Measurements from ENCODE around the gene ZBTB16. TPM values are rescaled to one million over a fixed set of nuclear protein-coding genes. Genes with fewer than 3 reads are reported as not detected.

Gene ZBTB16
- polyA plus RNA-seq, 1 donor from 2014 or later: 0.45 TPM

GRCh38 chr11:114106047-114106446 is 46.5 kb downstream of the ZBTB16 start:
- peaks cover 53% of the 10 kb centered on the region for H3K79me2 ChIP-seq (replicated peaks; ENCODE audit: insufficient read depth, low read length)
- H3F3A ChIP-seq (ENCODE audit: insufficient read depth, low read length, poor library complexity, severe bottlenecking): no peaks in the 10 kb centered on the region
- H3K4me2 ChIP-seq (ENCODE audit: low read length): no peak overlapping the region
- no peaks in the 10 kb centered on the region for H3K9me2 ChIP-seq (ENCODE audit: insufficient read depth, low read length)
- no peaks in the 10 kb centered on the region for H4K20me1 ChIP-seq (ENCODE audit: insufficient read depth)
- H3K27me3 ChIP-seq (ENCODE audit: insufficient read depth, low read depth, low read length): no peaks in the 10 kb centered on the region
- TF ChIP-seq SMC3 (conservative IDR thresholded peaks at IDR 0.05; ENCODE audit: poor library complexity) (no peak), RAD21 (conservative IDR thresholded peaks at IDR 0.05) (no peak), EP300 (conservative IDR thresholded peaks at IDR 0.05; ENCODE audit: poor library complexity, severe bottlenecking) (no peak), MXI1 (conservative IDR thresholded peaks at IDR 0.05; ENCODE audit: poor library complexity, severe bottlenecking) (no peak)
- TF ChIP-seq, protein P1, sequence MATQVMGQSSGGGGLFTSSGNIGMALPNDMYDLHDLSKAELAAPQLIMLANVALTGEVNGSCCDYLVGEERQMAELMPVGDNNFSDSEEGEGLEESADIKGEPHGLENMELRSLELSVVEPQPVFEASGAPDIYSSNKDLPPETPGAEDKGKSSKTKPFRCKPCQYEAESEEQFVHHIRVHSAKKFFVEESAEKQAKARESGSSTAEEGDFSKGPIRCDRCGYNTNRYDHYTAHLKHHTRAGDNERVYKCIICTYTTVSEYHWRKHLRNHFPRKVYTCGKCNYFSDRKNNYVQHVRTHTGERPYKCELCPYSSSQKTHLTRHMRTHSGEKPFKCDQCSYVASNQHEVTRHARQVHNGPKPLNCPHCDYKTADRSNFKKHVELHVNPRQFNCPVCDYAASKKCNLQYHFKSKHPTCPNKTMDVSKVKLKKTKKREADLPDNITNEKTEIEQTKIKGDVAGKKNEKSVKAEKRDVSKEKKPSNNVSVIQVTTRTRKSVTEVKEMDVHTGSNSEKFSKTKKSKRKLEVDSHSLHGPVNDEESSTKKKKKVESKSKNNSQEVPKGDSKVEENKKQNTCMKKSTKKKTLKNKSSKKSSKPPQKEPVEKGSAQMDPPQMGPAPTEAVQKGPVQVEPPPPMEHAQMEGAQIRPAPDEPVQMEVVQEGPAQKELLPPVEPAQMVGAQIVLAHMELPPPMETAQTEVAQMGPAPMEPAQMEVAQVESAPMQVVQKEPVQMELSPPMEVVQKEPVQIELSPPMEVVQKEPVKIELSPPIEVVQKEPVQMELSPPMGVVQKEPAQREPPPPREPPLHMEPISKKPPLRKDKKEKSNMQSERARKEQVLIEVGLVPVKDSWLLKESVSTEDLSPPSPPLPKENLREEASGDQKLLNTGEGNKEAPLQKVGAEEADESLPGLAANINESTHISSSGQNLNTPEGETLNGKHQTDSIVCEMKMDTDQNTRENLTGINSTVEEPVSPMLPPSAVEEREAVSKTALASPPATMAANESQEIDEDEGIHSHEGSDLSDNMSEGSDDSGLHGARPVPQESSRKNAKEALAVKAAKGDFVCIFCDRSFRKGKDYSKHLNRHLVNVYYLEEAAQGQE (IDR thresholded peaks at IDR 0.05; ENCODE audit: borderline replicate concordance): no peak
- TF ChIP-seq, protein P2, sequence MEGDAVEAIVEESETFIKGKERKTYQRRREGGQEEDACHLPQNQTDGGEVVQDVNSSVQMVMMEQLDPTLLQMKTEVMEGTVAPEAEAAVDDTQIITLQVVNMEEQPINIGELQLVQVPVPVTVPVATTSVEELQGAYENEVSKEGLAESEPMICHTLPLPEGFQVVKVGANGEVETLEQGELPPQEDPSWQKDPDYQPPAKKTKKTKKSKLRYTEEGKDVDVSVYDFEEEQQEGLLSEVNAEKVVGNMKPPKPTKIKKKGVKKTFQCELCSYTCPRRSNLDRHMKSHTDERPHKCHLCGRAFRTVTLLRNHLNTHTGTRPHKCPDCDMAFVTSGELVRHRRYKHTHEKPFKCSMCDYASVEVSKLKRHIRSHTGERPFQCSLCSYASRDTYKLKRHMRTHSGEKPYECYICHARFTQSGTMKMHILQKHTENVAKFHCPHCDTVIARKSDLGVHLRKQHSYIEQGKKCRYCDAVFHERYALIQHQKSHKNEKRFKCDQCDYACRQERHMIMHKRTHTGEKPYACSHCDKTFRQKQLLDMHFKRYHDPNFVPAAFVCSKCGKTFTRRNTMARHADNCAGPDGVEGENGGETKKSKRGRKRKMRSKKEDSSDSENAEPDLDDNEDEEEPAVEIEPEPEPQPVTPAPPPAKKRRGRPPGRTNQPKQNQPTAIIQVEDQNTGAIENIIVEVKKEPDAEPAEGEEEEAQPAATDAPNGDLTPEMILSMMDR (IDR thresholded peaks at IDR 0.05; ENCODE audit: poor library complexity, severe bottlenecking): no peak
- H3K36me3 ChIP-seq (ENCODE audit: insufficient read depth, low read length): no peaks in the 10 kb centered on the region
- H3K27ac ChIP-seq (ENCODE audit: low read length): no peak overlapping the region
- H3K9me3 ChIP-seq (ENCODE audit: low read length): no peaks in the 10 kb centered on the region
- no peak overlapping the region for H3K9ac ChIP-seq (ENCODE audit: low read length)
- no peak overlapping the region for H3K4me3 ChIP-seq (ENCODE audit: low read length)
- no peak overlapping the region for H2AFZ ChIP-seq (ENCODE audit: low read depth, low read length)

DNA sequence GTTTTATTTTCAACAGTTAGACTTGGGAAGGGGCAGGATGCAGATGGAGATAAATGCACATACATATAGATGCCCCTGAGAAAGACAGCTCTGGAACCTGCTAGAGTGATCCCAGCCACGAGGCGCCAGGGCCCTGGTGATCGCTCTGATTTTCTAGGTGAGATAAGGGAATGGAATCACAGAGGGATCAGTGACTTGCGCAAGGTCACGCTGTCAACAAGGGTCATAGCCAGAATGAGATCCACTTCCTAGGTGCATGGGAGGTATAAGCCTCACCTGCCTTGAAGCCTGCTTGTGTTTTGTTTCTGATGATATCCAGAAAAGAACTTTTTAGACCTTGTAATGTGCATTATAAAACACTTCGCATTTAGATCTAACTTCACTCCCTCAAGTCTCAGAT is 47.5 kb downstream of the ZBTB16 start:
- Histone ChIP-seq H3K4me3 (ENCODE audit: low read length) (no peak overlapping the region), H4K20me1 (ENCODE audit: insufficient read depth) (no peaks in the 10 kb centered on the region)
- TF ChIP-seq, protein P2 (IDR thresholded peaks at IDR 0.05; ENCODE audit: poor library complexity, severe bottlenecking): no peak
- no peak for TF ChIP-seq MXI1 (conservative IDR thresholded peaks at IDR 0.05; ENCODE audit: poor library complexity, severe bottlenecking)

More for the DNA sequence above, 47.5 kb downstream of the ZBTB16 start:
- Histone ChIP-seq H3K9me3 (ENCODE audit: low read length) (no peaks in the 10 kb centered on the region), H3K27ac (ENCODE audit: low read length) (no peak overlapping the region), H3K27me3 (ENCODE audit: insufficient read depth, low read depth, low read length) (no peaks in the 10 kb centered on the region), H3K9ac (ENCODE audit: low read length) (no peak overlapping the region), H3K4me2 (ENCODE audit: low read length) (no peak overlapping the region), H3F3A (ENCODE audit: insufficient read depth, low read length, poor library complexity, severe bottlenecking) (no peaks in the 10 kb centered on the region), H3K79me2 (replicated peaks; ENCODE audit: insufficient read depth, low read length) (peaks cover 54% of the 10 kb centered on the region), H3K36me3 (ENCODE audit: insufficient read depth, low read length) (no peaks in the 10 kb centered on the region), H3K9me2 (ENCODE audit: insufficient read depth, low read length) (no peaks in the 10 kb centered on the region), H2AFZ (ENCODE audit: low read depth, low read length) (no peak overlapping the region)
